ENCODE measurements around the gene MZB1. TPM values are rescaled to one million over a fixed set of nuclear protein-coding genes. Genes with fewer than 3 reads are reported as not detected.

MZB1 gene
- polyA plus RNA-seq, 2 of the 4 experiments (the other 2 are of a cell fraction): 0.09 TPM; not detected in 1

- POLR2A ChIA-PET: no interaction called here
- no peak for FAIRE-seq
- CTCF ChIA-PET: interaction anchor here (0.8 to 1.4 kb wide), 2 partner anchors 28 to 70 kb away, joined by 3 to 4 read pairs; no protein-coding TSS in a partner anchor
Measured at GRCh38 chr5:139363937-139364336, 25.8 kb downstream of the MZB1 start.

GRCh38 chr5:139361835-139362429, 27.8 kb downstream of the MZB1 start:
- no peak for DNase-seq (ENCODE audit: low read depth in 1 of 2, low spot score in 1 of 2)
- no peak for ATAC-seq
- ChIA-PET POLR2A (interaction anchor here (0.7 to 1.3 kb wide), 3 partner anchors 20 to 69 kb away, joined by 3 to 4 read pairs (median 3); partner anchors contain the start of gene MATR3), CTCF (interaction anchor here (2.3 kb wide), 1 partner anchor 60 kb away, joined by 5 read pairs; no protein-coding TSS in a partner anchor)
- no peaks in the 10 kb centered on the region for H3K9me3 ChIP-seq
- no peak for FAIRE-seq
- TF ChIP-seq CHD2 (IDR thresholded peaks at IDR 0.05; ENCODE audit: low read length, partially characterized antibody): no peak
- no peak for TF ChIP-seq ATOH8 (CRISPR knock-in tag; IDR thresholded peaks at IDR 0.05; ENCODE audit: low read depth)
- TF ChIP-seq HEYL (CRISPR knock-in tag; IDR thresholded peaks at IDR 0.05): no peak
- no peak for TF ChIP-seq FOSL2 (IDR thresholded peaks at IDR 0.05)
- peak; percentile 33; the same call in 1 of the 2 replicates for TF ChIP-seq FOSL2 (CRISPR knock-in tag; IDR thresholded peaks at IDR 0.05)
- no peak for TF ChIP-seq NPAS2 (CRISPR knock-in tag; IDR thresholded peaks at IDR 0.05; ENCODE audit: borderline replicate concordance)
- no peak for TF ChIP-seq ZSCAN20 (CRISPR knock-in tag; IDR thresholded peaks at IDR 0.05)
- no peak overlapping the region for H3K4me2 ChIP-seq
- H3K4me3 ChIP-seq: no peak overlapping the region
- 83% methylated on average over 6 of the region's 6 CpGs for WGBS (ENCODE audit: missing lambda C conversion rate)
- peaks cover 1% of the 10 kb centered on the region; the same call in 1 of the 3 replicates for H3K4me1 ChIP-seq
- H3K27ac ChIP-seq: no peak overlapping the region

More at GRCh38 chr5:139363937-139364336, 25.8 kb downstream of the MZB1 start:
- H3K4me3 ChIP-seq: no peak overlapping the region
- TF ChIP-seq JUN (IDR thresholded peaks at IDR 0.05): no peak
- TF ChIP-seq EP300 (IDR thresholded peaks at IDR 0.05): no peak
- no peak for TF ChIP-seq MAFK (IDR thresholded peaks at IDR 0.05; ENCODE audit: partially characterized antibody)
- no peak for TF ChIP-seq ATOH8 (CRISPR knock-in tag; IDR thresholded peaks at IDR 0.05; ENCODE audit: low read depth)
- TF ChIP-seq GATA3 (IDR thresholded peaks at IDR 0.05; ENCODE audit: borderline replicate concordance): no peak
- no peak for TF ChIP-seq PBX3 (IDR thresholded peaks at IDR 0.05)
- no peak for TF ChIP-seq RNF2 (IDR thresholded peaks at IDR 0.05; ENCODE audit: borderline replicate concordance, low read depth)
- no peak for TF ChIP-seq KDM5A (IDR thresholded peaks at IDR 0.05)
- TF ChIP-seq, protein P1, sequence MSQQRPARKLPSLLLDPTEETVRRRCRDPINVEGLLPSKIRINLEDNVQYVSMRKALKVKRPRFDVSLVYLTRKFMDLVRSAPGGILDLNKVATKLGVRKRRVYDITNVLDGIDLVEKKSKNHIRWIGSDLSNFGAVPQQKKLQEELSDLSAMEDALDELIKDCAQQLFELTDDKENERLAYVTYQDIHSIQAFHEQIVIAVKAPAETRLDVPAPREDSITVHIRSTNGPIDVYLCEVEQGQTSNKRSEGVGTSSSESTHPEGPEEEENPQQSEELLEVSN (IDR thresholded peaks at IDR 0.05; ENCODE audit: borderline replicate concordance, low read depth): no peak
- TF ChIP-seq CHD2 (IDR thresholded peaks at IDR 0.05; ENCODE audit: low read length, partially characterized antibody): no peak
- no peak for TF ChIP-seq FOSB (CRISPR knock-in tag; IDR thresholded peaks at IDR 0.05)
- TF ChIP-seq MYC (IDR thresholded peaks at IDR 0.05; ENCODE audit: borderline replicate concordance, low read length): no peak
- no peak for TF ChIP-seq CHD4 (IDR thresholded peaks at IDR 0.05; ENCODE audit: borderline replicate concordance)
- no peak overlapping the region for H3K27ac ChIP-seq
- H3K4me1 ChIP-seq: no peaks in the 10 kb centered on the region
- DNase-seq (ENCODE audit: low read depth in 1 of 2, low spot score in 1 of 2): no peak
- H3K9me3 ChIP-seq: no peaks in the 10 kb centered on the region
- H3K4me2 ChIP-seq: no peak overlapping the region
- 87% methylated on average over 2 of the region's 2 CpGs for WGBS (ENCODE audit: missing lambda C conversion rate)
- ATAC-seq: no peak

- no peak for FAIRE-seq
- TF ChIP-seq ZC3H11A (IDR thresholded peaks at IDR 0.05) (no peak), HOXA7 (CRISPR knock-in tag; IDR thresholded peaks at IDR 0.05) (no peak), HES2 (IDR thresholded peaks at IDR 0.05) (no peak), BCL3 (IDR thresholded peaks at IDR 0.05) (no peak), FOXS1 (CRISPR knock-in tag; IDR thresholded peaks at IDR 0.05) (no peak), TP53 (CRISPR knock-in tag; IDR thresholded peaks at IDR 0.05) (no peak), EP300 (IDR thresholded peaks at IDR 0.05) (no peak), CBX8 (IDR thresholded peaks at IDR 0.05) (no peak), SREBF2 (IDR thresholded peaks at IDR 0.05) (no peak), ESRRA (IDR thresholded peaks at IDR 0.05; ENCODE audit: borderline replicate concordance, low read length) (no peak), RNF2 (IDR thresholded peaks at IDR 0.05; ENCODE audit: borderline replicate concordance, low read depth) (no peak), MAFK (IDR thresholded peaks at IDR 0.05; ENCODE audit: partially characterized antibody) (no peak), ATOH8 (CRISPR knock-in tag; IDR thresholded peaks at IDR 0.05; ENCODE audit: low read depth) (no peak)
- TF ChIP-seq, protein P1 (IDR thresholded peaks at IDR 0.05; ENCODE audit: borderline replicate concordance, low read depth): no peak
Measured at GRCh38 chr5:139360384-139360783, 29.3 kb downstream of the MZB1 start.

More at GRCh38 chr5:139360384-139360783, 29.3 kb downstream of the MZB1 start:
- ATAC-seq (no peak), DNase-seq (ENCODE audit: low read depth in 1 of 2, low spot score in 1 of 2) (no peak)
- CTCF ChIA-PET: no interaction called here
- 96% methylated on average over 4 of the region's 4 CpGs for WGBS (ENCODE audit: missing lambda C conversion rate)
- H3K27ac ChIP-seq: no peak overlapping the region
- H3K4me2 ChIP-seq: no peak overlapping the region
- no peak overlapping the region for H3K4me3 ChIP-seq
- POLR2A ChIA-PET: interaction anchor here (1.1 kb wide), 1 partner anchor 66 kb away, joined by 3 read pairs; the partner anchor contains the start of gene MATR3
- H3K4me1 ChIP-seq: peaks cover 3% of the 10 kb centered on the region; the same call in 1 of the 3 replicates
- H3K9me3 ChIP-seq: no peaks in the 10 kb centered on the region
